Ascending aorta (tissue), 2 donors: ENCODE measurements around the gene HECW1. TPM values are rescaled to one million over a fixed set of nuclear protein-coding genes. Genes with fewer than 3 reads are reported as not detected.

Experiments used
- DNase-seq, 2 donors: peaks; one replicate each; pipeline ENCODE4 v3.0.0-alpha.2; 2019; ENCODE audit warnings: low spot score in 2 of 2
- H3K27ac ChIP-seq, 2 donors: fragments of 200-600 bp; sonication (generic); one replicate each; pipeline ENCODE4 v1.5.1; 2016 to 2017; ENCODE audit warnings: mild to moderate bottlenecking in 1 of 2
- H3K27me3 ChIP-seq: fragments of 200-600 bp; sonication (generic); one replicate; pipeline ENCODE4 v1.5.1; 2017
- H3K36me3 ChIP-seq, 2 donors: fragments of 200-600 bp; sonication (generic); one replicate each; pipeline ENCODE4 v1.5.1; 2016
- H3K4me1 ChIP-seq, 2 donors: fragments of 200-600 bp; sonication (generic); one replicate each; pipeline ENCODE4 v1.5.1; 2016 to 2017; ENCODE audit warnings: mild to moderate bottlenecking in 1 of 2
- H3K4me3 ChIP-seq, 2 donors: fragments of 200-600 bp; sonication (generic); one replicate each; pipeline ENCODE4 v1.5.1; 2016 to 2017; ENCODE audit warnings: mild to moderate bottlenecking in 1 of 2
- H3K9me3 ChIP-seq, 2 donors: fragments of 200-600 bp; sonication (generic); one replicate each; pipeline ENCODE4 v1.5.1; 2016
- CTCF ChIP-seq, 3 experiments: fragments of 200-600 bp in 2 of 3; fragments of 450-650 bp in 1 of 3; sonication (generic) in 2 of 3; IDR thresholded peaks; one replicate each; pipeline ENCODE4 v1.5.1; 2016 to 2019; ENCODE audit warnings: antibody characterized with exemption in 3 of 3, mild to moderate bottlenecking in 1 of 3, moderate library complexity in 1 of 3
- intact Hi-C: fragments of 100-400 bp; cut with DNase I; formaldehyde crosslinking; loops from one replicate; pipeline ENCODE4 v1.15.1; 2023
- total RNA-seq: library from RNA; depleted of rRNA; stranded (reverse); fragments of >200 nt; gene quantifications from one replicate; pipeline ENCODE4 v1.1.0, GENCODE V29; 2016

HECW1 gene
- total RNA-seq, 1 donor from 2014 or later: not detected

DNA sequence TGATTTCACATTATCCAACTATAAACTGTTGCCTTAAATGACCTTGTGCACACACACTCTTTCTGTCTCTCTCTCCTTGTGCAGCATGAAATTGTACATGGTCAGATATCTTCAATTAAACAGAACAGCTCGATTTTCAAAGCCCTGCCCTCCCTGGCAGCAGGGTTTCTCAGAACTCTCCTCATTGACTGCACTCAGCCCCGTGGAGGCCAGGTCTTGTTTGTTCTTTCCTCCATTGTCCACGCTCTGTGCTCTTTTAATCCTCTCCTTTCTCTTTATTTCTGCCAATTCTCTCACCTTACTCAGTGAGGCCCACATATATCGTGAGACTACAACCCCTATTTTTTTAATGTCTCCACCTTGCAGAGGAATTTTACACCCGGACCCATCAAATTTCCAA is 294.5 kb downstream of the HECW1 start:
- H3K27ac ChIP-seq: no peak overlapping the region
- H3K4me3 ChIP-seq: no peak overlapping the region
- H3K9me3 ChIP-seq: no peaks in the 10 kb centered on the region
- DNase-seq: no peak
- intact Hi-C loops: no loop called here
- TF ChIP-seq CTCF (IDR thresholded peaks at IDR 0.05): no peak
- H3K36me3 ChIP-seq: no peaks in the 10 kb centered on the region
- no peaks in the 10 kb centered on the region for H3K4me1 ChIP-seq
- H3K27me3 ChIP-seq: no peaks in the 10 kb centered on the region

- H3K27ac ChIP-seq: no peak overlapping the region
- H3K9me3 ChIP-seq: no peaks in the 10 kb centered on the region
- intact Hi-C loops: no loop called here
- no peak overlapping the region for H3K4me3 ChIP-seq
- no peaks in the 10 kb centered on the region for H3K4me1 ChIP-seq
- TF ChIP-seq CTCF (IDR thresholded peaks at IDR 0.05): no peak
- no peaks in the 10 kb centered on the region for H3K27me3 ChIP-seq
- DNase-seq: no peak
- H3K36me3 ChIP-seq: no peaks in the 10 kb centered on the region
Measured at GRCh38 chr7:43408981-43409380, 296.5 kb downstream of the HECW1 start.

DNA sequence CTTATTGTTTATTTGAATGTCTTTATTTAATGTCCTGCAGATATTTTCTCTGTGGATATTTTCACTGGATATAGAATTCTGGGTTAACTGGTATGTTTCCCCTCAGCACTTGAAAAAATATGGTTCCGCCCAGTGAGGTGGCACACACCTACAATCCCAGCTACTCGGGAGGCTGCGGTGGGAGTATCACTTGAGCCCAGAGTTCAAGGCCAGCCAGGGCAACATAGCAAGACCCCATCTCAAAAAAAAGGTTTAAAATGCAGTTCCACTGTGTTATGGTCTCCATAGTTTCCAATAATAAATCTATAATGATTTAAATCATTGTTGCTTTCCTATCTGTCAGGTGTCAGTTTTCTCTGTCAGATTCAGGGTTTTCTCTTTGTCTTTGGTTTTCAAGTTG is 305.0 kb downstream of the HECW1 start:
- intact Hi-C loops: no loop called here
- TF ChIP-seq CTCF (IDR thresholded peaks at IDR 0.05): no peak
- DNase-seq: no peak

DNA sequence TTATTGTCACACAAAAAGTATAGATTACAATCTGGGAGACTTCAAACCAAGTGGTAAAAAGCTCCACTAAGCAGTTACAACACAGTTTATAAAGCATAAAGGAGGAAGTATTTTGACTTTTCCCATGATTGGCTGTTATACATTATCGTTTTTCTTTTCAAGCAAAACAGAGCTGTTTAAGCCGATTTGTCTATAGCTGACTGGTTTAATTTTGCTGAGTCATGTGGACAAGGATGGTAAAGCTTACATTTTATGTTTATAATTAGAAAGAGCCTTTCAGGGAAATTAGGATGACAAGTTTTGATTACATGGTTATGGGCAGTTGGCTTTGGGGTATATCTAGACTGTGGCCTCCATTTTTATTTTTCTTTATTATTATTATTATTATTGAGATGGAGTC is 318.0 kb downstream of the HECW1 start:
- no peak overlapping the region for H3K27ac ChIP-seq
- H3K9me3 ChIP-seq: no peaks in the 10 kb centered on the region
- no peak overlapping the region for H3K4me3 ChIP-seq
- no peaks in the 10 kb centered on the region for H3K27me3 ChIP-seq
- H3K4me1 ChIP-seq: no peaks in the 10 kb centered on the region
- no peak for DNase-seq
- TF ChIP-seq CTCF (IDR thresholded peaks at IDR 0.05): no peak
- no peaks in the 10 kb centered on the region for H3K36me3 ChIP-seq
- intact Hi-C loops: no loop called here

More for the DNA sequence above, 305.0 kb downstream of the HECW1 start:
- Histone ChIP-seq H3K9me3 (no peaks in the 10 kb centered on the region), H3K27ac (no peak overlapping the region), H3K4me1 (no peaks in the 10 kb centered on the region), H3K4me3 (no peak overlapping the region), H3K27me3 (no peaks in the 10 kb centered on the region), H3K36me3 (no peaks in the 10 kb centered on the region)

DNA sequence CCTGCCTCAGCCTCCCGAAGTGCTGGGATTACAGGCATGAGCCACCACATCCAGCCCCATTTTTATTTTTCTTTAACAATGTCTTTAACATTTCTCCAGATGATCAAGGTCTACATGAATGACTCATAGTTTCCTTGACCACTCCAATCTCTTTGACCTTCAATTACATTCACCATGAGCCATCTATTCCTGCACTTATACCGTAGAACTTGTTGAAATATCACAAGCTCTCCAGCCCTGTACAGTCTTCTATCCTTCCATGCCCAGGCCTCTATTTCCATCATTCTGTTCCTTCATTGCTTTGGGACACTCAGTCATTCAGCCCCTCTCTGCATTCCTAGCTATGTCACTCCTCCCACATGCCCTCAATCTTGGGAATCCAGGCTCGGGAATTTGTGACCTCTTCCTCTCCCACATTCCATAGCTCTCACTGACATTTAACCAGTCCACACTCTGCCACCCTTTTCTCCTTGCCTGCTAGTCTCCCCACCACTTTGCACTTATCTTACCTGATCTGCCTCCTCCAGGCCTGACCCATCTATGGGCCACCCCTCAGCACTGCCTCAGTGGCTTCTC is 318.7 kb downstream of the HECW1 start:
- no peak for DNase-seq
- no peaks in the 10 kb centered on the region for H3K9me3 ChIP-seq
- no peak overlapping the region for H3K4me3 ChIP-seq
- TF ChIP-seq CTCF (IDR thresholded peaks at IDR 0.05): no peak
- H3K4me1 ChIP-seq: no peaks in the 10 kb centered on the region
- H3K36me3 ChIP-seq: no peaks in the 10 kb centered on the region
- no peak overlapping the region for H3K27ac ChIP-seq
- intact Hi-C loops: no loop called here
- no peaks in the 10 kb centered on the region for H3K27me3 ChIP-seq

- Histone ChIP-seq H3K27ac (no peak overlapping the region), H3K4me1 (no peaks in the 10 kb centered on the region), H3K27me3 (no peaks in the 10 kb centered on the region), H3K9me3 (no peaks in the 10 kb centered on the region), H3K4me3 (no peak overlapping the region), H3K36me3 (no peaks in the 10 kb centered on the region)
- DNase-seq: no peak
- TF ChIP-seq CTCF (IDR thresholded peaks at IDR 0.05): no peak
- intact Hi-C loops: no loop called here
Measured at GRCh38 chr7:43433639-43434038, 321.2 kb downstream of the HECW1 start.
